ENCODE data around the gene CNTNAP2. TPM values are rescaled to one million over a fixed set of nuclear protein-coding genes. Genes with fewer than 3 reads are reported as not detected.

Gene CNTNAP2
- total and polyA plus RNA-seq, 3 donors from 2014 or later, result 4.3 to 6.1 (median 4.4) TPM

DNA sequence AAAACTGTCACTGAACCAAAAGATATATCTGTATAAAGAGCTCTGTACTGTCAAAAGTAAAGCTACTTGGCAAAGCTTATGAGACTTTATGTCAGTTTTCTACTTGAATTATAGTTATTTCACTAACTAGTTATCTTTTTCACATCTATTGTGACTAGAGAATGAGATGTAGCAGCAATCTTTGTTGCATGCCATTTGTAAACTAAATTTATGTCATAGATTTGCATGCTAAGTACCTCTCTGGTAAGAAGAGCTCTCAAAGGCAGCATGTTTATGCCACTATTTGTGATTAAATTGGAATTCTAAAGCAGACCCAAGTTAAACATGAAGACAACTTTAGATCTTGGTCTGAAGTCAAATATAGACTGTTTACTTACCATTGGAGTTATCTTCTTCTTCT, 300.6 kb downstream of the CNTNAP2 start:
- DNase-seq, result no peak
- Histone ChIP-seq H3K36me3 (ENCODE audit: low read depth, missing control alignments) (no peaks in the 10 kb centered on the region), H3K4me3 (no peak overlapping the region), H3K9me3 (no peaks in the 10 kb centered on the region), H3K27me3 (no peaks in the 10 kb centered on the region), H3K27ac (no peak overlapping the region), H3K4me1 (no peaks in the 10 kb centered on the region)
- TF ChIP-seq, protein P1, sequence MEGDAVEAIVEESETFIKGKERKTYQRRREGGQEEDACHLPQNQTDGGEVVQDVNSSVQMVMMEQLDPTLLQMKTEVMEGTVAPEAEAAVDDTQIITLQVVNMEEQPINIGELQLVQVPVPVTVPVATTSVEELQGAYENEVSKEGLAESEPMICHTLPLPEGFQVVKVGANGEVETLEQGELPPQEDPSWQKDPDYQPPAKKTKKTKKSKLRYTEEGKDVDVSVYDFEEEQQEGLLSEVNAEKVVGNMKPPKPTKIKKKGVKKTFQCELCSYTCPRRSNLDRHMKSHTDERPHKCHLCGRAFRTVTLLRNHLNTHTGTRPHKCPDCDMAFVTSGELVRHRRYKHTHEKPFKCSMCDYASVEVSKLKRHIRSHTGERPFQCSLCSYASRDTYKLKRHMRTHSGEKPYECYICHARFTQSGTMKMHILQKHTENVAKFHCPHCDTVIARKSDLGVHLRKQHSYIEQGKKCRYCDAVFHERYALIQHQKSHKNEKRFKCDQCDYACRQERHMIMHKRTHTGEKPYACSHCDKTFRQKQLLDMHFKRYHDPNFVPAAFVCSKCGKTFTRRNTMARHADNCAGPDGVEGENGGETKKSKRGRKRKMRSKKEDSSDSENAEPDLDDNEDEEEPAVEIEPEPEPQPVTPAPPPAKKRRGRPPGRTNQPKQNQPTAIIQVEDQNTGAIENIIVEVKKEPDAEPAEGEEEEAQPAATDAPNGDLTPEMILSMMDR (IDR thresholded peaks at IDR 0.05), result no peak
- TF ChIP-seq POLR2A (IDR thresholded peaks at IDR 0.05), result no peak
- intact Hi-C loops (cut with DNase I; ENCODE audit: low total_unique reads), result no loop called here

- WGBS, 2 donors, result 88 to 96% methylated on average over 1 of the region's 1 CpG
- TF ChIP-seq, protein P1 (IDR thresholded peaks at IDR 0.05), result no peak
- TF ChIP-seq POLR2A (IDR thresholded peaks at IDR 0.05), result no peak
- H3K36me3 ChIP-seq (ENCODE audit: low read depth, missing control alignments), result no peaks in the 10 kb centered on the region
- intact Hi-C loops (cut with DNase I; ENCODE audit: low total_unique reads), result no loop called here
- no peak overlapping the region for H3K4me3 ChIP-seq
- H3K27me3 ChIP-seq, result no peaks in the 10 kb centered on the region
- no peak for DNase-seq
- no peaks in the 10 kb centered on the region for H3K4me1 ChIP-seq
- H3K27ac ChIP-seq, result no peak overlapping the region
- H3K9me3 ChIP-seq, result no peaks in the 10 kb centered on the region
These were observed 306.8 kb downstream of the CNTNAP2 start for GRCh38 chr7:146423446-146423845.

DNA sequence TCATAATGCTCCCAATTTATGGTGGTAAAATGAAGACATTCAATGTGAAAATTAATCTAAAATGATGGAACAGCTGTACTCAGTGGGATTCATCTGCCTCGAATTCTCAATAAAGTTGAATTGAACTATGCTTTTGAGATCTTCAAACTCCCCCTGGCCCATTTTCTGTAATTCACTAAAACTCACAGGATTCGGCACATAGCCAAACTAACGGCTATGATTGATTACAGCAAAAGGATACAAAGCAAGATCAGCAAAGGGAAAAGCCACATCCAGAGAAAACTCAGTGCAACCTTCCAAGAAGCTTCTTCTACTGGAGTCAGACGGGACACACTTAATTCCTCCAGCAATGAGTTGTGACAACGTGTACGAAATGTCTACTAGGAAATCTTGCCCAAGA, 307.5 kb downstream of the CNTNAP2 start:
- 66 to 83% methylated on average over 6 of the region's 6 CpGs for WGBS, 2 donors
- no peak for DNase-seq
- intact Hi-C loops (cut with DNase I; ENCODE audit: low total_unique reads), result no loop called here

DNA sequence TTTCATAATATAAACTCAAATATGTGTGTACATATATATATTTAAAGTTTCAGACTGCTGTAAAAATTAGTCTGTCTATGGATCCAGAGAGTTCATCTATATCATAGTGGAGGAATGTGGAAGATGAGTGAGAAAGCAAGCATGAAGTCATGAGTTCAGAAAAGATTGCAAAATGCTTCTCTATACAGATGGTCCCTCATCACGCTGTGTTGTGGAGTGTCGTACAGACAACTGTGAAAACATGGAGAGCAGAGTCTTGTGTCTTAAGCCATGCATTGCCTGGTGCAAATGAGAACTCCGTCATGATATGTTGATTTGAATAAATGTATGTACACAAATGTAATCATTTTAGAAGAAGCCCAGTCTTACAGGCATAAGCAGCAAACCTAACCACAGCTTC, 316.9 kb downstream of the CNTNAP2 start:
- no peaks in the 10 kb centered on the region for H3K9me3 ChIP-seq
- TF ChIP-seq, protein P1 (IDR thresholded peaks at IDR 0.05), result no peak
- no peak for TF ChIP-seq POLR2A (IDR thresholded peaks at IDR 0.05)
- 73 to 77% methylated on average over 3 of the region's 3 CpGs for WGBS, 2 donors
- no peaks in the 10 kb centered on the region for H3K36me3 ChIP-seq (ENCODE audit: low read depth, missing control alignments)
- no peak overlapping the region for H3K27ac ChIP-seq
- no peaks in the 10 kb centered on the region for H3K4me1 ChIP-seq
- no peaks in the 10 kb centered on the region for H3K27me3 ChIP-seq
- intact Hi-C loops (cut with DNase I; ENCODE audit: low total_unique reads), result no loop called here
- no peak for DNase-seq
- no peak overlapping the region for H3K4me3 ChIP-seq

More for the DNA sequence above, 307.5 kb downstream of the CNTNAP2 start:
- Histone ChIP-seq H3K9me3 (no peaks in the 10 kb centered on the region), H3K27me3 (no peaks in the 10 kb centered on the region), H3K36me3 (ENCODE audit: low read depth, missing control alignments) (no peaks in the 10 kb centered on the region), H3K4me1 (no peaks in the 10 kb centered on the region), H3K4me3 (no peak overlapping the region), H3K27ac (no peak overlapping the region)
- TF ChIP-seq, protein P1 (IDR thresholded peaks at IDR 0.05), result no peak
- TF ChIP-seq POLR2A (IDR thresholded peaks at IDR 0.05), result no peak

- Histone ChIP-seq H3K4me3 (no peak overlapping the region), H3K4me1 (no peaks in the 10 kb centered on the region), H3K27me3 (no peaks in the 10 kb centered on the region), H3K27ac (no peak overlapping the region), H3K9me3 (no peaks in the 10 kb centered on the region), H3K36me3 (ENCODE audit: low read depth, missing control alignments) (no peaks in the 10 kb centered on the region)
- DNase-seq, result no peak
- intact Hi-C loops (cut with DNase I; ENCODE audit: low total_unique reads), result no loop called here
- 77 to 89% methylated on average over 9 of the region's 9 CpGs for WGBS, 2 donors
- no peak for TF ChIP-seq POLR2A (IDR thresholded peaks at IDR 0.05)
- TF ChIP-seq, protein P1 (IDR thresholded peaks at IDR 0.05), result no peak
These were observed 326.5 kb downstream of the CNTNAP2 start for GRCh38 chr7:146443102-146443501.

All from testis (tissue), 3 donors.